ENCODE data around the gene MAP2K6. TPM values are rescaled to one million over a fixed set of nuclear protein-coding genes. Genes with fewer than 3 reads are reported as not detected.

Gene MAP2K6
- total RNA-seq, 1 donor from 2014 or later: 2.0 TPM

DNA sequence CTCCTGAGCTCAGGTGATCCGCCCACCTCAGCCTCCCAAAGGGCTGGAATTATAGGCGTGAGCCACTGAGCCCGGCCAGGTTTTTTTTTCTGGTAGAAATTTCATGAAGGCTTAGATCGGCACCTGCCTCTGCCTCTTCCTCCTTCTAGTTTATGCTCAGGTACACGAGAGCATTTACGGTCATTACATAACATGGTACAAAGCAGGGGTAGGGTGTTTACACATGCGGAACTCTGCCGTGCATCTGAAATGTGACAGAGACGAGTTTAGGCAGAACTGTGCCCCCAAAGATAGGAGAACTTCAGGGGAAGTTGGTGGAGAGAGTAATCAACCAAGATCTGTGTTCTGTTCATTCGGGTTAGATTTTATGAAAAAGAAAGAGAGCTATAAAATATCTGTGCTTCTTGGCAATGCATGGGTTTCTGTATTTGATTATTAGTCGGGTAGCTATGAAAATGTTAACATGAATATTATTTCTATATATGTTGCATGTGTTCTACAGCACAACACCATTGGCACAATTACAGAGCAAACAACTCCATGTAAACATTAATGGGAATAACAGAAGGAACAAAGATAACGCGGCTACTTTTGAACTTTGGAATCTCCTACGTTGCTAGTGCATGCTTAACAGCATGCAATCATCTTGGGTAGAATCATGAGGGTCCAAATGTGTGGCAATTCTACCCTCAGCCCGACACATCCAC, 23.5 kb upstream of the MAP2K6 start:
- no peak for TF ChIP-seq CTCF (IDR thresholded peaks at IDR 0.05; ENCODE audit: borderline replicate concordance)
- Histone ChIP-seq H3K4me1 (no peaks in the 10 kb centered on the region), H3K27me3 (ENCODE audit: low read depth) (peaks cover 8% of the 10 kb centered on the region), H3K36me3 (no peaks in the 10 kb centered on the region), H3K9me3 (replicated peaks) (no peaks in the 10 kb centered on the region), H3K4me3 (no peak overlapping the region), H3K27ac (replicated peaks) (no peak overlapping the region)
- DNase-seq: no peak
- intact Hi-C loops (cut with micrococcal nuclease): no loop called here

- Histone ChIP-seq H3K27me3 (ENCODE audit: low read depth) (no peaks in the 10 kb centered on the region), H3K36me3 (no peaks in the 10 kb centered on the region), H3K9me3 (replicated peaks) (peaks cover 8% of the 10 kb centered on the region), H3K4me1 (no peaks in the 10 kb centered on the region), H3K27ac (replicated peaks) (no peak overlapping the region), H3K4me3 (no peak overlapping the region)
- TF ChIP-seq CTCF (IDR thresholded peaks at IDR 0.05; ENCODE audit: borderline replicate concordance): no peak
- DNase-seq: no peak
- intact Hi-C loops (cut with micrococcal nuclease): no loop called here
These were observed 13.2 kb upstream of the MAP2K6 start for GRCh38 chr17:69401251-69401650.

- H3K4me3 ChIP-seq: no peak overlapping the region
- H3K36me3 ChIP-seq: no peaks in the 10 kb centered on the region
- H3K4me1 ChIP-seq: no peaks in the 10 kb centered on the region
- H3K9me3 ChIP-seq (replicated peaks): peaks cover 8% of the 10 kb centered on the region
- no peak for DNase-seq
- H3K27ac ChIP-seq (replicated peaks): no peak overlapping the region
- TF ChIP-seq CTCF (IDR thresholded peaks at IDR 0.05; ENCODE audit: borderline replicate concordance): no peak
- intact Hi-C loops (cut with micrococcal nuclease): no loop called here
- no peaks in the 10 kb centered on the region for H3K27me3 ChIP-seq (ENCODE audit: low read depth)
These were observed 12.4 kb upstream of the MAP2K6 start for GRCh38 chr17:69402052-69402451.

DNA sequence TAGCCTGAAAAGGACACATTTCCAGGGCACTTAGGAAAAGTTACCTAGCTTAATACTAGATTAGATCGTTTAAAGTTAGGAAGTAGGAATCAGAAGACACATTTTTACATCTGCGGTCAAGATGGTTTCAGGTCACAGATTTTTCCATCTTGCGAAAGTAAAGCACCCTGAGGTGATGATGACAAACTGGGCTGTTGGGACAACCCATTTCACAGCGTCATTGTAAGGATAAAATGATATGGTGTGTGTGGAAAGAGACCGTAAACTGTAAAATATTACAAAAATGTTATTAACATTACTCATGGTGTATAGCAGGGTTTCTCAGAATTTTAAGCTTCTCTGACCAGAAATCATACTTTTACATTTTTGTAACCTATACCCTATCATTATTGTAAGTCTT, 10.1 kb upstream of the MAP2K6 start:
- intact Hi-C loops (cut with micrococcal nuclease): no loop called here
- DNase-seq: no peak
- no peak for TF ChIP-seq CTCF (IDR thresholded peaks at IDR 0.05; ENCODE audit: borderline replicate concordance)
- Histone ChIP-seq H3K27ac (replicated peaks) (no peak overlapping the region), H3K9me3 (replicated peaks) (peaks cover 8% of the 10 kb centered on the region), H3K4me1 (no peaks in the 10 kb centered on the region), H3K36me3 (no peaks in the 10 kb centered on the region), H3K27me3 (ENCODE audit: low read depth) (no peaks in the 10 kb centered on the region), H3K4me3 (no peak overlapping the region)

DNA sequence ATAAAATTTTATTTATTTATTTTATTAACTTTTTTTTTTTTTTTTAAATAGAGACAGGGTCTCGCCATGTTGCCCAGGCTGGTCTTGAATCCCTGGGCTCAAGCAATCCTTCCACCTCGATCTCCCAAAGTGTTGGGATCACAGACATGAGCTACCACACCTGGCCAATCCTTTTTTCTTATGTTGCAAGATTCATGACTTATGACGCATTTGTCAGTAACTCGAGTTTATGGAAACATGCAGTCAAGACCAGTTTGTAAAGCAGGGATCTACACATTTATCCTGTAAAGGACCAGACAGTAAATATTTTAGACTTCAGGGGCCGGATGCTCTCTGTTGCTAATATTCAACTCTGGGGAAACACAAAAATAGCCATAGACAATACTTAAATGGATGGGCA, 9.4 kb upstream of the MAP2K6 start:
- Histone ChIP-seq H3K36me3 (no peaks in the 10 kb centered on the region), H3K4me3 (no peak overlapping the region), H3K9me3 (replicated peaks) (peaks cover 5% of the 10 kb centered on the region), H3K27me3 (ENCODE audit: low read depth) (no peaks in the 10 kb centered on the region), H3K4me1 (no peaks in the 10 kb centered on the region), H3K27ac (replicated peaks) (no peak overlapping the region)
- no peak for DNase-seq
- no peak for TF ChIP-seq CTCF (IDR thresholded peaks at IDR 0.05; ENCODE audit: borderline replicate concordance)
- intact Hi-C loops (cut with micrococcal nuclease): no loop called here
